PC-9 (cell line): ENCODE measurements around the gene NECAB3.

Experiments
- CTCF ChIP-seq: fragments of 200-600 bp; sonication (generic); conservative IDR thresholded peaks from 2 replicates; pipeline ENCODE4 v1.6.1; 2017; ENCODE audit warnings: mixed run types, antibody characterized with exemption, mild to moderate bottlenecking, moderate library complexity
- EZH2 ChIP-seq: fragments of 200-600 bp; sonication (generic); IDR thresholded peaks from 2 replicates; pipeline ENCODE4 v1.8.0; 2017; ENCODE audit warnings: antibody characterized with exemption, low read depth

GRCh38 chr20:33675136-33675959 is 1.1 kb upstream of the NECAB3 start:
- TF ChIP-seq CTCF (no peak), EZH2 (no peak)
